OCI-M2 (cell line): ENCODE results near the gene EIF5A.

Source experiments
- DNase-seq: peaks from one replicate; lab custom pipeline; 2025; ENCODE audit not compliant: unreplicated experiment; lab: John Stamatoyannopoulos, UW

Gene EIF5A

GRCh38 chr17:7306911-7307685, at the start of gene EIF5A:
Gene EIF5A (plus strand): TSS chr17:7307628. CDS start chr17:7309636, 2,008 bp downstream.
- peak; percentile 82 for DNase-seq

- no peak for DNase-seq
Observed at GRCh38 chr17:7258731-7259554, 48.5 kb upstream of the EIF5A start.

- no peak for DNase-seq
Observed at GRCh38 chr17:7259555-7259889, 47.9 kb upstream of the EIF5A start.

- DNase-seq = no peak
Observed at GRCh38 chr17:7260151-7260550, 47.3 kb upstream of the EIF5A start.

- DNase-seq = no peak
Observed at GRCh38 chr17:7260651-7261378, 46.6 kb upstream of the EIF5A start.

GRCh38 chr17:7261379-7262191, 45.8 kb upstream of the EIF5A start:
- no peak for DNase-seq

GRCh38 chr17:7262192-7262934, 45.1 kb upstream of the EIF5A start, which contains the start of gene CLDN7:
Gene CLDN7 (minus strand): TSS chr17:7262478. CDS start chr17:7262043, 435 bp downstream.
- DNase-seq = no peak

GRCh38 chr17:7262935-7263800, 44.3 kb upstream of the EIF5A start:
- DNase-seq = no peak

- DNase-seq = no peak
Observed at GRCh38 chr17:7263801-7264078, 43.7 kb upstream of the EIF5A start.

GRCh38 chr17:7266784-7267183, 40.6 kb upstream of the EIF5A start:
- no peak for DNase-seq

- DNase-seq = no peak
Observed at GRCh38 chr17:7279448-7279847, 28.0 kb upstream of the EIF5A start.

- peak; percentile 58 for DNase-seq
Observed at GRCh38 chr17:7280519-7281073, 26.8 kb upstream of the EIF5A start.

GRCh38 chr17:7281074-7281952, 26.1 kb upstream of the EIF5A start, which contains the start of gene SLC2A4:
Gene SLC2A4 (plus strand): TSS chr17:7281718. CDS start chr17:7281935, 217 bp downstream.
- DNase-seq = peak; percentile 60

- DNase-seq = no peak
Observed at GRCh38 chr17:7281953-7282751, 25.3 kb upstream of the EIF5A start.

- DNase-seq = no peak
Observed at GRCh38 chr17:7282752-7283321, 24.6 kb upstream of the EIF5A start.

GRCh38 chr17:7283471-7284216, 23.8 kb upstream of the EIF5A start:
- DNase-seq = no peak
